Lower leg skin (tissue), 4 donors: ENCODE measurements around the gene HPN. TPM values are rescaled to one million over a fixed set of nuclear protein-coding genes. Genes with fewer than 3 reads are reported as not detected.

Experiments used
- DNase-seq, 2 donors: peaks; one replicate each; pipeline ENCODE4 v3.0.0-alpha.2; 2019; ENCODE audit warnings: low spot score in 2 of 2
- H3K4me3 ChIP-seq: fragments of 200-600 bp; sonication (generic); 2 replicates; pipeline ENCODE4 v1.5.1; 2017; ENCODE audit warnings: mild to moderate bottlenecking, low read depth; ENCODE audit not compliant: poor library complexity, severe bottlenecking
- POLR2A ChIP-seq, 2 donors: fragments of 450-650 bp; IDR thresholded peaks; one replicate each; pipeline ENCODE4 v1.6.1; 2016 to 2017; ENCODE audit warnings: antibody characterized with exemption in 2 of 2, mild to moderate bottlenecking in 1 of 2, moderate library complexity in 1 of 2
- WGBS, 2 donors: methylation state at CpG; one replicate each; pipeline ENCODE4 v1.1.5; 2018; 5-methylcytosine and 5-hydroxymethylcytosine counted together
- intact Hi-C: fragments of 100-400 bp; cut with DNase I; formaldehyde crosslinking; loops from one replicate; pipeline ENCODE4 v1.15.0; 2023; ENCODE audit warnings: low total_unique reads
- total RNA-seq, 4 donors: library from RNA; depleted of rRNA; stranded (reverse); fragments of >200 nt; gene quantifications; one replicate each; pipeline ENCODE4 v1.1.0, GENCODE V29; 2016
- TF ChIP-seq, protein P1 (sequence below), 3 donors: fragments of 450-650 bp; IDR thresholded peaks; one replicate each; pipeline ENCODE4 v1.5.1; 2016; ENCODE audit warnings: antibody characterized with exemption in 3 of 3, mild to moderate bottlenecking in 3 of 3, moderate library complexity in 2 of 3

HPN gene
- total RNA-seq, 4 donors from 2014 or later: 0.45 to 2.0 (median 1.3) TPM; not detected in 1

DNA sequence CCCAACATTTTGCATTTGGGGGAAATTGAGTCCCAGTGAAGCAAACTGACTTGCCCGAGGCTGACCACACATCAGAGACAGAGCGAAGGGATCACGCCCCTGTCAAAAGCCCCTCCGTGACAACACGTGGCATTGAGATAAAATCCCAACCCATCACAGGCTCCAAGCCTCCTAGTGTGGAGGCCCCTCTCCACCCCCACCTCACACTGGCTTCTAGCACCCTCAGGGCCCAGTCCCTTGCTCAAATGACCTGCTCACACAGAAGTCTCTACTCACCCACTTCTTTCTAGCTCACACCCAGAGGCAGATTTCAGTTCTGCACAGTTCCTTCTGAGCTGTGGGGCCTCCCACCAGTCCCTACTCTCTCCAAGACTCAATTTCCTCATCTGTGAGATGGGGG lies 10.3 kb downstream of the HPN start:
- TF ChIP-seq, protein P1, sequence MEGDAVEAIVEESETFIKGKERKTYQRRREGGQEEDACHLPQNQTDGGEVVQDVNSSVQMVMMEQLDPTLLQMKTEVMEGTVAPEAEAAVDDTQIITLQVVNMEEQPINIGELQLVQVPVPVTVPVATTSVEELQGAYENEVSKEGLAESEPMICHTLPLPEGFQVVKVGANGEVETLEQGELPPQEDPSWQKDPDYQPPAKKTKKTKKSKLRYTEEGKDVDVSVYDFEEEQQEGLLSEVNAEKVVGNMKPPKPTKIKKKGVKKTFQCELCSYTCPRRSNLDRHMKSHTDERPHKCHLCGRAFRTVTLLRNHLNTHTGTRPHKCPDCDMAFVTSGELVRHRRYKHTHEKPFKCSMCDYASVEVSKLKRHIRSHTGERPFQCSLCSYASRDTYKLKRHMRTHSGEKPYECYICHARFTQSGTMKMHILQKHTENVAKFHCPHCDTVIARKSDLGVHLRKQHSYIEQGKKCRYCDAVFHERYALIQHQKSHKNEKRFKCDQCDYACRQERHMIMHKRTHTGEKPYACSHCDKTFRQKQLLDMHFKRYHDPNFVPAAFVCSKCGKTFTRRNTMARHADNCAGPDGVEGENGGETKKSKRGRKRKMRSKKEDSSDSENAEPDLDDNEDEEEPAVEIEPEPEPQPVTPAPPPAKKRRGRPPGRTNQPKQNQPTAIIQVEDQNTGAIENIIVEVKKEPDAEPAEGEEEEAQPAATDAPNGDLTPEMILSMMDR (IDR thresholded peaks at IDR 0.05): no peak
- no peak for TF ChIP-seq POLR2A (IDR thresholded peaks at IDR 0.05)
- no peak for DNase-seq
- intact Hi-C loops: no loop called here
- WGBS, 2 donors: 92 to 95% methylated on average over 5 of the region's 5 CpGs
- H3K4me3 ChIP-seq: no peak overlapping the region

DNA sequence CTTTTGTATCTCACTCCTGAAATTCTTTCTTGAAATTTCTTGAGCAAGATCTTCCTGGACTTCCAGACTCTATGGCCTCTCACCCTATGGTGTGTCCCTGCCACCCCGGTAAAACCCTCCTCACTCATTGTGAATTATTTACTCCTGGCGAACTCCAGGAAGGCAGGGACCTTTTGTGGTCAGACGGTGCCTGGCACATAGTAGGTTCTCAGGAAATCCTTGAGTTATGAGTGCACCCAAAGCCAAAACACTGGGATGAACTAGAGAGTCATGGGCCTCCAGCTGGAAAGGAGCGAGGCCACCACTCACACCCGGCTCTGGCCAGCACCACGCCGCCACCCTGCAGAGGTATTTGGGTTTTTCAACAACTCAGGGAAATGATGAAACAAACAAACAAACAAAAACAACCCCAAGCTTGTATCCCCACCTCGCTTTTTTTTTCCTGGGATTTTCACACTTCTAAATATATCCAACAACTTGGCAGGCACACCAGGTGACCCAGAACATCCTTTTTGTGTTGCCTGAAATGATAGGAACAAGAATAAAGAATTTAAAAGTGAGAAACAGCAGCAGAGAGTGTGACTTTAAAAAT lies 11.2 kb downstream of the HPN start:
- no peak overlapping the region for H3K4me3 ChIP-seq
- intact Hi-C loops: no loop called here
- 78 to 80% methylated on average over 8 of the region's 8 CpGs for WGBS, 2 donors
- TF ChIP-seq, protein P1 (IDR thresholded peaks at IDR 0.05): no peak
- TF ChIP-seq POLR2A (IDR thresholded peaks at IDR 0.05): no peak
- no peak for DNase-seq

DNA sequence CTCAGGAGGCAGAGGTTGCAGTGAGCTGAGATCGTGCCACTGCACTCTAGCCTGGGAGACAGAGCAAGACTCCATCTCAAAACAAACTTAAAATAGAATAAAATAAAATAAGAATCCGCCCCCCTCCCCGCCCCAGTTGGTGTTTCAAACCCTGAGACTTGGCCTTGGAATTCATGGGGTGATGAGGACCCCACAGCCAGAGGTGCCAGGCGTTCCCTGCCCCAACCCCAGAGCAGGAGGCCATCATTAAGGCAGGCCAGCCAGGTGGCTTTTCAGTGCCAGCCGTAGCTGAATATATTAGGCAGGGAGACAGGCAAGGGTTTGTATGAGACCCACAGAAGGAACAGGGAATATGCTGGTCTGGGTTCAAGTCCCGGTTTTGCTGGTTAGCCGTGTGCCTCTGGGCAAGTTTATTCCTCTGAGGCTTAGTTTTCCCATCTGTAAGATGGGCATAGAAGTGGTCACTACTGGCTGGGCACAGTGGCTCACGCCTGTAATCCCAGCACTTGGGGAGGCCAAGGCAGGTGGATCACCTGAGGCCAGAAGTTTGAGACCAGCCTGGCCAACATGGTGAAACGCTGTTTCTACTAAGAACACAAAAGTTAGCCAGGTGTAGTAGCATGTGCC lies 12.3 kb downstream of the HPN start:
- TF ChIP-seq, protein P1 (IDR thresholded peaks at IDR 0.05): no peak
- WGBS, 2 donors: 88 to 90% methylated on average over 9 of the region's 9 CpGs
- intact Hi-C loops: no loop called here

DNA sequence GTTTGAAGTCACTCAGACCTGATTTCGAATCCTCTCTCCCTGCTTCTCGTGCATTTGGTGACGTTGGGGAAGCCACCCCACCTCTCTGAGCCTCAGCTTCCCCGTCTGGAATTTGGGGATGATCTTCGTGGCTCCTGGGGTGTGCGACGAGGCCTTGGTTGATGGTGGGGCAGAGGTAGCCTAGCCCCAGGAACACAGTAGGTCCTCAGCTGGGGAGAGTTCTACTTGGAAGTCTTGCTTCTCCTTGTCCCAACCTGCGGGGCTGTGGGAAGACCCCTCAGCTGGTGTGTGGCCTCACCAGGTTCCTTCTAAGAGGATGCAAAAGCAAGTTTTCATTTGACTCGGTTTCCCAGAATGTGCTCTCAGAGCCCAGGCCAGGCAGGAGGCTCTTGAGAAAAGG lies 13.1 kb downstream of the HPN start:
- TF ChIP-seq, protein P1 (IDR thresholded peaks at IDR 0.05): no peak
- TF ChIP-seq POLR2A (IDR thresholded peaks at IDR 0.05): no peak
- intact Hi-C loops: loop anchor here (5.0 kb wide), 1 partner anchor 508 kb away; the partner anchor contains the start of gene ATP4A
- H3K4me3 ChIP-seq: no peak overlapping the region
- WGBS, 2 donors: 89 to 90% methylated on average over 9 of the region's 9 CpGs
- DNase-seq: no peak

More for the DNA sequence above, 12.3 kb downstream of the HPN start:
- DNase-seq: no peak
- H3K4me3 ChIP-seq: no peak overlapping the region

DNA sequence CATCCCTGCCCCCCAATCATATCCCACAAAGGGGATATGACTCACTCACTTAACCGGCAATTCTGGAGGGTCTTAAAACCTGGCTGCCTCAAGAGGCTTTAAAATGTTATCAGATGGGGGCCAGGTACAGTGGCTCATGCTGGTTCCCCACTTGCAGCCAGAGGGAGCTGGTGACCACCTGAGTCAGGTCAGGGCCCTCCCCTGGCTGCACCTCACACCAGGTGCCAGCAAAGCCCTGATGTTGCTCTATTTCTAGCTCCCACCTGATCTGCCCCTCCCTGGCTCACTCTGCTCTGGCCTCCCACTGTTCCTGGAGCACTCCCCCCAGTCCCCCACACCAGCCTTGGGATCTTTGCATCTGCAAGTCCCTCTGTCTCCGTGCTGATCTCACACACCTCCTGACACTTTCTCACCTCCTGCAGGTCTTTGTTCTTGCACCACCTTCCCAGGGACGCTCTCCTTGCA lies 14.2 kb downstream of the HPN start:
- TF ChIP-seq POLR2A (IDR thresholded peaks at IDR 0.05): no peak
- intact Hi-C loops: loop anchor here (5.0 kb wide), 1 partner anchor 507 kb away; the partner anchor contains the start of gene ATP4A
- no peak overlapping the region for H3K4me3 ChIP-seq
- 29 to 35% methylated on average over 3 of the region's 3 CpGs for WGBS, 2 donors
- no peak for DNase-seq

DNA sequence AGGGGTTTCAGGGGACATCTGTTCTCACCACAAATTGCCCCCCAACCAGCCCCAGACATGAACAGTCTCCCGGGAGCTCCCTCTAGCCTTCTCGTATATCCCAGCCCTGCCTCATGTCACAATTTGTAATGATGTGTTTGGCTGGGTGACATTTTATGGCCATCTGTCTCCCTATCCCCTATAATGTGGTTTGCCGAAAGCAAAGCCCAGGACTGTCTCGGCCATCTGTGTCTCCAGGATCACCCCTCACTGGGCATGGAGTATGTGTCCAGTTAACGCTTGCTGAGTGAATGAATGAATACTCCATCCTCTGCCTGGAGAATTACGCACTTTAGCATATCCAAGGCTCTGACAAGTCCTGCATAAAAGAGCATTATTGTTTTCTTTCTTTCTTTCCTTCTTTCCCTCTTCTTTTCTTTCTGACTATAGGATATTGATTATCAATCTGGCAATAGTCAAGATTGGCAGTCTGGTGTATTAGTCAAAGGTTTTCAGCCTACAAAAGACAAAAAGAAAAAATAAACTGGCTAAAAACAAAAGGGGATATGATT lies 15.1 kb downstream of the HPN start:
- intact Hi-C loops: loop anchor here (5.0 kb wide), 1 partner anchor 506 kb away; the partner anchor contains the start of gene ATP4A
- H3K4me3 ChIP-seq: no peak overlapping the region
- 67 to 78% methylated on average over 6 of the region's 6 CpGs for WGBS, 2 donors
- no peak for DNase-seq
- TF ChIP-seq, protein P1 (IDR thresholded peaks at IDR 0.05): no peak
- no peak for TF ChIP-seq POLR2A (IDR thresholded peaks at IDR 0.05)
